ENCODE data around the gene MFSD11.

The MFSD11 gene

GRCh38 chr17:76827736-76828135, 89.8 kb downstream of the MFSD11 start:
- in situ Hi-C loops (cut with HindIII; ENCODE audit: low sequenced_read_pairs): no loop called here
- no peak overlapping the region for H3K4me3 ChIP-seq (ENCODE audit: low read depth, low read length)
- no peak for TF ChIP-seq CTCF (IDR thresholded peaks at IDR 0.05; ENCODE audit: low read depth, low read length)
- no peak for DNase-seq (ENCODE audit: low read depth, low spot score)

Measured in astrocyte of the spinal cord (primary cell).